Panc1 (cell line): ENCODE data around the gene MPRIP. TPM values are rescaled to one million over a fixed set of nuclear protein-coding genes. Genes with fewer than 3 reads are reported as not detected.

Source experiments
- ATAC-seq: fragments of 200-7000 bp; cut with Tn5 transposase; 2 replicates; pipeline ENCODE4 v1.9.1; 2020; ENCODE audit warnings: mild to moderate bottlenecking, moderate library complexity
- BruUV-seq: library from RNA; stranded (reverse); fragments of 400-500 nt; replicated peaks from 2 replicates; lab custom pipeline; 2021; lab: Mats Ljungman, UMichigan
- CTCF ChIA-PET: fragments of 300-600 bp; sonication (Branson Sonifier 250); formaldehyde crosslinking; loops from one replicate; lab custom pipeline; 2022; ENCODE audit warnings: antibody characterized with exemption; lab: Charles Lee
- POLR2A ChIA-PET: fragments of 300-600 bp; sonication (Branson Sonifier 250); formaldehyde crosslinking; loops from one replicate; lab custom pipeline; 2022; ENCODE audit warnings: antibody characterized with exemption; lab: Charles Lee
- DNase-seq: peaks from one replicate; pipeline ENCODE4 v3.0.0-alpha.2; 2010; ENCODE audit warnings: low read depth, low spot score
- H3K27ac ChIP-seq: 2 replicates; pipeline ENCODE4 v1.5.1; 2011; ENCODE audit warnings: mild to moderate bottlenecking, low read length, inconsistent platforms
- H3K27me3 ChIP-seq: fragments of 200-500 bp; sonication (Bioruptor generic); 2 replicates; pipeline ENCODE4 v1.6.0; 2014; ENCODE audit warnings: low read length, inconsistent platforms; ENCODE audit not compliant: control insufficient read depth, insufficient read depth
- H3K36me3 ChIP-seq: fragments of 200-500 bp; sonication (Bioruptor generic); 2 replicates; pipeline ENCODE4 v1.5.1; 2014; ENCODE audit warnings: inconsistent platforms, mild to moderate bottlenecking, low read length, moderate library complexity; ENCODE audit not compliant: control insufficient read depth, insufficient read depth
- H3K4me1 ChIP-seq: 2 replicates; pipeline ENCODE4 v1.5.1; 2011; ENCODE audit warnings: inconsistent platforms, mild to moderate bottlenecking, low read length, moderate library complexity; ENCODE audit not compliant: control insufficient read depth, insufficient read depth
- H3K4me3 ChIP-seq, 2 experiments: 2 replicates each; pipeline ENCODE4 v1.5.1; 2011 to 2012; ENCODE audit warnings: low read depth in 2 of 2, low read length in 2 of 2, mild to moderate bottlenecking in 2 of 2, inconsistent platforms in 1 of 2, moderate library complexity in 1 of 2
- H3K9me3 ChIP-seq: fragments of 200-500 bp; sonication (Bioruptor generic); 2 replicates; pipeline ENCODE4 v1.5.1; 2014; ENCODE audit warnings: low read depth, mild to moderate bottlenecking, inconsistent platforms, low read length, moderate library complexity; ENCODE audit not compliant: control insufficient read depth, insufficient read depth
- CTCF ChIP-seq: fragments of 450-650 bp; IDR thresholded peaks from 2 replicates; pipeline ENCODE4 v1.5.1; 2017; ENCODE audit warnings: mild to moderate bottlenecking
- POLR2AphosphoS5 ChIP-seq: IDR thresholded peaks from 2 replicates; pipeline ENCODE4 v1.6.1; 2012; ENCODE audit warnings: mild to moderate bottlenecking, low read depth, low read length, moderate library complexity
- REST ChIP-seq, 2 experiments: IDR thresholded peaks; 2 replicates each; pipeline ENCODE4 v1.6.1; 2011 to 2012; ENCODE audit warnings: low read depth in 2 of 2, control low read depth in 1 of 2, low read length in 1 of 2, mild to moderate bottlenecking in 1 of 2, moderate library complexity in 1 of 2; ENCODE audit not compliant: insufficient read depth in 1 of 2
- SIN3A ChIP-seq: IDR thresholded peaks from 2 replicates; pipeline ENCODE4 v1.6.1; 2012; ENCODE audit warnings: low read depth, mild to moderate bottlenecking, low read length, moderate library complexity, borderline replicate concordance; ENCODE audit not compliant: insufficient read depth
- TCF7L2 ChIP-seq: IDR thresholded peaks from 2 replicates; pipeline ENCODE4 v1.6.1; 2011; ENCODE audit warnings: mild to moderate bottlenecking, low read depth, low read length, inconsistent platforms
- in situ Hi-C: cut with HindIII; loops from 2 replicates; pipeline ENCODE4 v1.10.0; 2016; ENCODE audit warnings: low sequenced_read_pairs, low pct_unique_long_range_greater_than_20kb
- intact Hi-C: fragments of 100-400 bp; cut with micrococcal nuclease; formaldehyde crosslinking; loops from one replicate; pipeline ENCODE4 v1.10.0; 2022; ENCODE audit not compliant: unreplicated experiment
- total RNA-seq: library from RNA; stranded (reverse); gene quantifications from one replicate; pipeline ENCODE4 v1.2.1, GENCODE V29; 2021; ENCODE audit not compliant: unreplicated experiment

The MPRIP gene
- total RNA-seq, 1 experiment from 2014 or later, result 155 TPM

- Histone ChIP-seq H3K4me1 (peaks cover 25% of the 10 kb centered on the region), H3K36me3 (no peaks in the 10 kb centered on the region; the same call in 1 of the 2 replicates), H3K4me3 (peak overlapping the region; percentile 77 to 90), H3K27ac (peak overlapping the region; percentile 48), H3K27me3 (no peaks in the 10 kb centered on the region), H3K9me3 (no peaks in the 10 kb centered on the region)
- POLR2A ChIA-PET, result no interaction called here
- TF ChIP-seq TCF7L2, result no peak
- TF ChIP-seq REST (IDR thresholded peaks at IDR 0.05; ENCODE audit: insufficient read depth in 1 of 2, low read depth in 2 of 2, low read length in 1 of 2), result no peak
- TF ChIP-seq CTCF, result no peak
- TF ChIP-seq POLR2AphosphoS5, result no peak
- no peak for TF ChIP-seq SIN3A
- CTCF ChIA-PET, result interaction anchor here (0.5 kb wide), 1 partner anchor 614 kb away, joined by 3 read pairs; no protein-coding TSS in a partner anchor
- in situ Hi-C loops, result no loop called here
- BruUV-seq, result no TSS peak
- DNase-seq (no peak), ATAC-seq (no peak)
- intact Hi-C loops, result no loop called here
These were observed 1.4 kb downstream of the MPRIP start for GRCh38 chr17:17043461-17044271.

GRCh38 chr17:17044846-17045561, 2.7 kb downstream of the MPRIP start:
- no peak for DNase-seq

More at GRCh38 chr17:17044846-17045561, 2.7 kb downstream of the MPRIP start:
- no peak for ATAC-seq
- Histone ChIP-seq H3K4me1 (peaks cover 25% of the 10 kb centered on the region), H3K4me3 (peak overlapping the region; percentile 77 to 90), H3K27ac (peak overlapping the region; percentile 48), H3K9me3 (no peaks in the 10 kb centered on the region), H3K36me3 (no peaks in the 10 kb centered on the region; the same call in 1 of the 2 replicates), H3K27me3 (no peaks in the 10 kb centered on the region)
- CTCF ChIA-PET, result interaction anchor here (0.5 kb wide), 1 partner anchor 39 kb away, joined by 3 read pairs; no protein-coding TSS in a partner anchor
- BruUV-seq, result no TSS peak
- intact Hi-C loops (no loop called here), in situ Hi-C loops (no loop called here)
- POLR2A ChIA-PET, result no interaction called here
- no peak for TF ChIP-seq SIN3A
- TF ChIP-seq TCF7L2, result no peak
- no peak for TF ChIP-seq CTCF
- no peak for TF ChIP-seq POLR2AphosphoS5
- no peak for TF ChIP-seq REST (IDR thresholded peaks at IDR 0.05; ENCODE audit: insufficient read depth in 1 of 2, low read depth in 2 of 2, low read length in 1 of 2)
